ENCODE results near the gene KRT15. TPM values are rescaled to one million over a fixed set of nuclear protein-coding genes. Genes with fewer than 3 reads are reported as not detected.

The KRT15 gene
- total and polyA plus RNA-seq, 2 of the 8 experiments (the other 6 are each of a cell fraction or from before 2014, with no cell fraction given): 0.11 to 0.13 TPM

DNA sequence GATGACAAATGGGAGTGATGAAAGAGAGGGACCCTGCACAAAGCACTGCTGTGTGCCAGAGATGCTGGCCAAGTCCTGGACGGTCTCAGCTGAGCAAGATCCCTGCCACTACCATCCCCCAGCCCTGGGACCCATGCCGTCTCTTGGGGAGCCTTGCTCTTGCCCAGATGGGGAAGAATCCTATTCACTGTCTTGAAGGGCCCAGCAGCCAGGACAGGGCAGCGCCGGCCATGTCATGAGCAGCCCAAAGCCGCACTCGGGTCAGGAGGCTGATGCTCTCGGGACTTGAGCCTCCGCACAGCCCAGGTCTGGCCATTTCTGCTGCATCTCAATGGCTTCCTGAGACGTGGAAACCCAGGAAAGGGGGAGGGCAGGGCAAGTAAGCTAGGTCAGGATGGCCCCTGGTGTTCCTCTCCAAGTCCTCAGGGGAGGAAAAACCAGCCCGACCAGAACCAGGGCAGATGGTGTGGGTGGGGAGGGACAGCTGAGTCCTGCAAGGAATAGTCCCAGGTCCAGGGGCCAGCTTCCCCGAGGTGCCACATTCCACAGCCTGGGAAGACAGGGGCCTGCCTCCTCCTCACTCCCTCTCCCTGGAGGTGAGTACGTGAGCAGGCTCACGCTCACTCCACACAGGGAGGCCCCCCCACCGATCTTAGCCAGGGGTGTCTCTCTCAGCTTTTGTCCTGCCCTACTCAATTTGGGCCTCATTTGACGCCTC, 17.2 kb upstream of the KRT15 start (continued):
- TF ChIP-seq RNF2 (IDR thresholded peaks at IDR 0.05; ENCODE audit: borderline replicate concordance, low read depth, low read length, missing control alignments, poor library complexity, severe bottlenecking) (no peak), CBX5 (IDR thresholded peaks at IDR 0.05; ENCODE audit: low read depth, low read length) (no peak), KDM1A (IDR thresholded peaks at IDR 0.05; ENCODE audit: borderline replicate concordance, low read length) (no peak), TEAD4 (IDR thresholded peaks at IDR 0.05; ENCODE audit: low read depth, low read length) (no peak), RAD21 (IDR thresholded peaks at IDR 0.05 in 1 of 2, conservative IDR thresholded peaks at IDR 0.05 in 1 of 2; ENCODE audit: low read depth in 2 of 2, low read length in 2 of 2) (no peak), SAP30 (IDR thresholded peaks at IDR 0.05; ENCODE audit: insufficient read depth, insufficient replicate concordance, low read length) (no peak)
